NCI-H774 (cell line): Measurements from ENCODE around the gene CRIP2.
A peak's percentile ranks its signal among the peaks of the same experiment; 100 is the strongest.

Experiments used
- DNase-seq: peaks from one replicate; lab custom pipeline; 2025; lab: John Stamatoyannopoulos, UW

Gene CRIP2

DNA sequence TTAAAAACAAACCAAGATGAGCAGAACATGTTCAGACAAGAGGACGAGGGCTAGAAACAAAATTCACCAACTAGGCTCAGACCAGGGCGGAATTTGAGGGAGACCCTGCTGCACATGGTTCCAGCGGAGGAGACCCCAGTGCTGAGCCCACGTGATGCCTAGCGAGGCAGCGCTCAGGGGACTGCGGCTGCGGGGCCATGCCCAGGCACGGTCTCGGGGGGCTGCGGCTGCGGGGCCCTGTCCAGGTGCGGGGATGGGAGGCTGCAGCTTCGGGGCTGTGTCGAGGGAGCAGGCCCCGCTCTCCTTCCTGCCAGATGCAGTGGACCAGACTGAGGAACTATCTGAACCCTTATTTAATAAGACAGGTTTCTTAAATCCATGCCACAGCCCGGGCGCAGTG lies 12.7 kb upstream of the CRIP2 start:
- no peak for DNase-seq

DNA sequence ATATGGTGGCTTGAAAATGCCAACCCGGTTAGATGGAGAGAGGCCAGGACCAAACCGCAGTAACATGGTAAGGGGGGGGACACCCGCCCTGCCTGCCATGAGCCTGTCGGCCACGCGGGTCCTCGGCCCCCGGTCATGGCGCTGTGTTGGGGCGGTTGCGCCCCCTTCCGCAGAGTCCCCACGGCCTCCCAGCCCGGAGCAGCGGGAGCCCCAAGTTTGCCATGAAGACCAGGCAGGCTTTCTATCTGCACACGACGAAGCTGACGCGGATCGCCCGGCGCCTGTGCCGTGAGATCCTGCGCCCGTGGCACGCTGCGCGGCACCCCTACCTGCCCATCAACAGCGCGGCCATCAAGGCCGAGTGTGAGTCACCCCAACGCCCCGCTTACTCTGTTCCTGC lies 10.1 kb upstream of the CRIP2 start:
- no peak for DNase-seq

DNA sequence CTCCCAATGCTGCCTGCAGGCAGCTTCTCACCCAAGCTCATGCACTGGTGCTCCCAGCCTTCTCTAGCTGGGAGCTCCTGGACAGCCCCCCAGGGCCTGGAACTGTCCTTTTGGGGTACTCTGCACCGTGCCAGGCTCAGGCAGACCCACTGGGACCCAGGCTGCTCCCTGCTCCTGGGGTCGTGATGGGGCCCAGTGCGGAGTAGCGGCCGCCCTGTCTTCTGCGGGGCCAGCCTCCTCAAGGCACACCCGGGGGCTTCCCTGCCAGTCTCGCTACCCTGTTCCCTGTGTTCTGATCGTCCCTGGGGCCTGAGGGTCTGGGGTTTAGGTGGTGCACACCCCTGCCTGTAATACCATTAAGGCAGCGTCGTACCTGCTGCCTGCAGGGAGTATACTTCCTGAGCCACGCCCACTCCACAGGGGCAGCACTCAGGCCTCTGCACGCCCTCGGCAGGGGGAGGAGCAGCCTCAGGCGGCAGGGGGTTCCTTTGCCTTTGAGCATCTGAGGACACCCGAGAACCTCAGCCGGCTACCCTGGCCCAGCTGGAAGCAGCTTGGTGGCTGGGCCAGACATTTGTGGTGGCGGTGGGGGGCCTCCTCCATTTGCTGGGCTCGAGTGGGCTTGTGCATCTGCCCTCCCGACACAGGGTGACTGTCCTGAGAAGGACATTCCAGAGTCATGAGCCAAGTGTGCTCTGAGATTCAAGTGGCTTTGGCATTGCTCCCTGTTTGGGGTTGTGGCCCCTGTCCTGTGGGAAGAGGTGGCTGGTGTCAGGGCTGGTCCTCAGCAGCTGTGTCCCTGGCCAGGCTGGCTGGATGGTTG lies 9.2 kb upstream of the CRIP2 start:
- DNase-seq: no peak

DNA sequence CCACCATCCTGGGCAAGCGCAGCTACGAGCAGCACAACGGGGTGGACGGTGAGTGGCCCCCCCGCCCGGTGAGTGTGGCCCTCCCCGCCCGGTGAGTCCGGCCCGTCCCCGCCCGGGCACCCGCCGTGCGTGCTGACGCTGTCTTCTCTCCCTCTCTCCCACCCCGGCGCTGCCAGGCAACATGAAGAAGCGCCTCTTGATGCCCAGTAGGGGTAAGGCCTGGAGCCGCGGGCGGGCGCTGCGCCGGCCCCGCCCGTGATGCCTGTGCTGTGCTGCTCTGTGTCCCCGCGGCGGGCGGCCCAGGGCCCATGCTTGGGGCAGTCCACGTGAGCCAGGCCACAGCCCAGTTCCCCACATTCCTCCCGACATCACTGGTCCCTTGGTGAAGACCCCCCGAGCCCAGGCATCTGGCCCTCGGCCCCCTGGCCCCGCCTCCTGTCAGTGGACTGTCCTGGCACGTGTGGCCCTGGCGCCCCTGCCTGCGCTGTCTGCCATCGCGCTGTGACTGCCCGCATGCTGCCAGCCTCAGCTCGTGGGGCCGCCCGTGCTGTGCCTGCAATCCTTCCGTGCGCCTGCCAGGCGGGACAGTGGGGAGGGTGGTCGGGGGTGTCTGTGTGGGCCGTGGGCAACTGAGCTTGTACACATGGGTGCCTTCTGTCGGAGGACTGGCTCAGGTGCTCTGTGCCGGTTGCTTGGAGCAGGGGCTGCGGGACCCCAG lies 7.9 kb upstream of the CRIP2 start:
- no peak for DNase-seq

DNA sequence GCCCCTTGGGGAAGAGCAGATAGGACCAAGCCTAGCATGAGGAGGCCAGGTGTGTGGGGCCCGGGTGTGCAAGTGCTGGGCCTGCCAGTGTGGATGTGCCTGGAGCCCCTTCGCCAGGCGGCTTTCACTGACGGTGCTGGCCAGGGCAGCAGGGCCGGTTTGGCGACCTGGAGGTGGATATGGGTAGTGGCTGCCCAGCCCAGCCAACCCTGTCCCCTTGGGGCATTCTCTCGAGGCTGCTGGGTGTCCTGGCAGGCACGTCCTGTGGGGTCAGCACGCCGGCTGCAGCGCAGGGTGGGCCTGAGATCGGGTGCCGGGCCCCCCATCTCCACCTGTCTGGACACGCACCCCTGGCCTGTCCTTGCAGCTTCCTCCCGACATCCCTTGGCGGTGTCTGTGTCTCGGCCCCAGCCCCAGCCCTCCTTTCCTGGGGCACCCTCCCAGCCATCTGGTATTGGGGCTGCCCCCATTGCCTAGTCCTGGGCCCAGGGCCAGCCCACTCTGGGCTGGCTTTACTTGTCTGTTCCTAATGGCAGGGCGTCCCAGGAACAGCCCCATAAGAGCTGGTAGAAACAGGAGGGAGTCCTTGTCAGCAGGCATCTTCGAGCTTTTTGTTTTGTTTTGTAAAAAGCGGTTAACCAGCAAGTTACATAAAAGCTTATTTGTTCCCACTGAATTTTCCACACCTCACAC lies 7.2 kb upstream of the CRIP2 start:
- no peak for DNase-seq

DNA sequence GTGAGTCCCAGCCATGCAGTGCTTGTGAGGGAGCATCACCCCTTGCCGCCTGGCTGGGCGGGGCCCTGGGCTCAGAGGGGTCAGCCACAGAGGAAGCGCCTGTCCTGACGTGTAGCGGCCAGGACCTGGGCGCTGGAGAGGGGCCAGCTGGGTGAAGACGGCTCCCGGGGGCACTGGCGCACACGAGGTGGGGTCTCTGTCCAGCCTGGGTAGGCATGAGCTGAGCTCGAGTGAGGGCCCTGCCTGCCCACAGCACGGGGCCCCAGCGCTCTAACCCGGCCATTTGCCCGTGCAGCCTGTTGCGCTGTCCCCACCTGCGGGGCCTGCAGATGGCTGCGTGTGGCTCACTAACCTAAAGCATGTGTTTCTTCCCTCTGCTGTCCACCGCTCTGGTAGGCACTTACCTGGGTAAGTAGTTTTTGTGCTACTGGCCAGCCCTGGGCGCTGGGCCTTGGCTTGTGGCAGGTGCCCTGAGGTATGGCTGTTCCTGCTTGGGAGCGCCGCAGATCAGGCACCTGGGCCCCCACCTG lies 6.6 kb upstream of the CRIP2 start:
- no peak for DNase-seq

DNA sequence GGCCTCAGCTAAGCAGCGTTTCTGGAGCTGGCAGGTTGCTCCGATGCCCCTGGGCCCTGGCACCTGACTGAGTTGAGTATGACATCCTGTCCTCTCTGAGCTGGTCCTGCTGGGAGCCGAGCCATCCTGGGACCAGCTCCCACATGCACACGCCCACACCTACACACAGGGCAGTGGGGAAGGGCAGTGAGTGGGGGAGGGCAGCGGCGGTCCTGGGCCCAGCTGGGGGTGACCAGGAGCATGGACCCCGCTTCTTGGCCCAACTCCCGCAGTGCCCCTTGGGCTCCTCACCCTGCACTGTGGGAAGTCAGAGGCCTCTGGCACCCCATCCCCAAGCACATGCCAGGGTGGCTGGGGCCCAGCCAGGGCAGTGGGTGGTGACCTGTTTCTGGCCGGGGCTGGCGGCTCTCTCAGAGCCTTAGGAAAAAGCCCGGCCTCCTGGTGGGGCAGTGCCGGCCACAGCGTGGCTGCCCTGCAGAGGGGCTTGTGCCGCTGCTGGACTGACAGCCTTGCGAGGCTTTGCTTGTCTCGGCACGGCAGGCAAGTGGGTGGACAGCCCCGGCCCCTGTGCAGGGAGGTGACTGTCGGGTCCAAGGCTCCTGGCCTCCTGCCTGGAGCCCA lies 5.9 kb upstream of the CRIP2 start:
- no peak for DNase-seq

DNA sequence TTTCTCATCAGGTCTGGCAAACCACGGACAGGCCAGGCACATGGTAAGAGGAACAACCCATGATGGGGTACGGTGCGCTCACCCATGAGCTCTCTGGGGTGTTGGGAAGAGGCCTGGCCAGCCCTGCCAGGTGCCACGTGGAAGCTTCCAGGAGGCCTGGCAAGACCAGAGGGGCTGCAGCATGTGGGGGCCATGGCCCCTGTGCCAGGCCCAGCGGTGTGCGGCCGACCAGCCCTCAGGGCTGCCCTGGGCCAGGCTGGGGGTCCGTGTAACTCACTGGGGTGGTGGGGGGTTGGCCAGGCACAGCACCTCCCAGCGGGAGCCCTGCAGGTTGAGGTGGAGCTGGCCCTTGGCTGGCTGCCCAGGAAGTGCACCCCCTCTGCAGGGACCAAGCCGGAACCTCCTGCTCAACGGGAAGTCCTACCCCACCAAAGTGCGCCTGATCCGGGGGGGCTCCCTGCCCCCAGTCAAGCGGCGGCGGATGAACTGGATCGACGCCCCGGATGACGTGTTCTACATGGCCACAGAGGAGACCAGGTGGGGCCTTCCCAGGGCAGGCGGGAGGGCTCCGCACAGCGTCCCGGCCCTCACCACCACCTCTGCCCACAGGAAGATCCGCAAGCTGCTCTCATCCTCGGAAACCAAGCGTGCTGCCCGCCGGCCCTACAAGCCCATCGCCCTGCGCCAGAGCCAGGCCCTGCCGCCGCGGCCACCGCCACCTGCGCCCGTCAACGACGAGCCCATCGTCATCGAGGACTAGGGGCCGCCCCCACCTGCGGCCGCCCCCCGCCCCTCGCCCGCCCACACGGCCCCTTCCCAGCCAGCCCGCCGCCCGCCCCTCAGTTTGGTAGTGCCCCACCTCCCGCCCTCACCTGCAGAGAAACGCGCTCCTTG lies 4.9 kb upstream of the CRIP2 start:
- DNase-seq: no peak

DNA sequence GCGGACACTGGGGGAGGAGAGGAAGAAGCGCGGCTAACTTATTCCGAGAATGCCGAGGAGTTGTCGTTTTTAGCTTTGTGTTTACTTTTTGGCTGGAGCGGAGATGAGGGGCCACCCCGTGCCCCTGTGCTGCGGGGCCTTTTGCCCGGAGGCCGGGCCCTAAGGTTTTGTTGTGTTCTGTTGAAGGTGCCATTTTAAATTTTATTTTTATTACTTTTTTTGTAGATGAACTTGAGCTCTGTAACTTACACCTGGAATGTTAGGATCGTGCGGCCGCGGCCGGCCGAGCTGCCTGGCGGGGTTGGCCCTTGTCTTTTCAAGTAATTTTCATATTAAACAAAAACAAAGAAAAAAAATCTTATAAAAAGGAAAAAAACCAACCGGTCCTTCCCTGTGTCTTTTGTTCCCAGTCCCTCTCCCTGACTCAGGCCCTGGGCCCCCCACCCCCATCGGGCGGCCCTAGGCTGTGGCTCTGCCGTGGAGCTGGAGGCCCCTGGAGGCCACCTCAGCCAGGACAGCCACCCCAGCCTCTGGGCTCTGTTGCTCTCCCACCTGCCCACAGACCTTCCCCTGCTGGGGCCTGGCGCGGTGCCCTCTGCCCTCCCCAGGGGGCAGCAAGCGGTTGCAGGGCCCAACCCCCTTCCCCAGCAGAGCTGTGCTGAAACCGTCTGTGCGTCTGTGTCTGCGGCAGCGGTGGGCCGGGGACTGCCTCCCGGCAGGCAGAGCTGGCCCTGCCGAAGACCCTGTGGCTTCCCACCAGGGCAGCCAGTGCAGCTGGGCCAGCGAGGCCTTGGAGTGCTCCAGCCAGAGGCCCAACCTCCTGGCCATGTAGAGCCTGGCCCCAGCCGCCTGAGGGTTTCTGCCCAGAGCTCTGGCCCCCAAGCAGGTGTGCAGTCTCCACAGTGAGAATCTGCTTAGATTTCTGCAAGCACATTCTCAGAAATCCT lies 4.0 kb upstream of the CRIP2 start:
- DNase-seq: no peak

DNA sequence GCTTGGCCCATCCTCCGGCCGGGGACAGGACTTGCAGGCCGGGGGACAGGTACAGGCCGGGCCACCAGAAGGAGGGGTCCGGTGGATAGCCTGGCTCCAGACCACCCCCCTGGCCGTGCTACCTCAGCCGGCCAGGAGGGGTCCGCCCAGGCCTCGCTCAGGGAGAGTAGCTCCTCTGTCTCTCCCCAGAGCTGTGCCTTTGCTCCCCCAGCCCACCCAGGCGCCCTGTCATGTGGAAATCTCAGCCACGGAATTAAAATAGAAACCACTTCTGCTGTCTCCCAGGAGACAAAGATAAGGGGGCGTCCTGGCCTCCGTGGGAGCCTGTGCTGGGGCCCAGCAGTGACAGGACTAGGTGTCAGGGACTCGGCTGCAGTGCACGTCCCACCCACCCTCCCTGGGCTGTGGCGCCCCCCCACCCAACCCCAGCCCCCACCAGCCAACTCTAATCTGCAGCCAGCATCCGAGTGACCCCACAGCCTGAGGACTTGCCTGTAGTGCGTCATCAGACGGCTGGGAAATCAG lies 3.3 kb upstream of the CRIP2 start:
- DNase-seq: no peak

DNA sequence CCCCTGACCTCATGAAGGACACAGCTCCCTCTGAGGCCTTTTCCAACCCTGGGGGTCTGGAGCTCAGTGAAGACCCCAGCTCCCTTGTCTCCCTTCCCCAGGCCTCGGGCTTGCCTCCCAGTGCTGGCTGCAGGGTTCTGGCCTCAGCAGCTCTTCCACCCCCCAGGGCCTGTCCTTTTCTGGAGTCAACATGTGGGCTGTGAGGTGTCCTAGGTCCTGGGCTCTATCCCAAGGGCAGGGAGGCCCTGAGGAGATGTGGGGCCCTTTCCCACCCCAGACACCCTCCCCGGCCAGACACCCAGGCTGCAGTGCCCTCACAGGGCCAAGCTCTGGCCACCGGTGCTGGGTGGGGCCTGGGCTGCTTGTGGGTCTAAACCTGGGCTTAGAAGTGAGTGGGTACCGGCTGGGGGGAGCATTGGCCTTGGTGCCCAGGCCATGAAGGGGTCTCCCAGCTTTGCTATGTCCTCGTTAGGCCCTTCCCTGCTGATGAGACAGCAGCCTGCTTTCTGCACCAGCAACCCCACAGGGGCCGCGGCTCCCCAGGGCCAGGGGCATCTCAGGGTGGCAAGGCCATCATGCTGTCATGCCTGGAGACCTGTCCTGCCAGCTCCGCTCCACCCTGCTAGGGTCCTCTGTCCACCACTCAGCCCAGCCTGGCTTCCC lies 2.7 kb upstream of the CRIP2 start:
- DNase-seq: no peak

DNA sequence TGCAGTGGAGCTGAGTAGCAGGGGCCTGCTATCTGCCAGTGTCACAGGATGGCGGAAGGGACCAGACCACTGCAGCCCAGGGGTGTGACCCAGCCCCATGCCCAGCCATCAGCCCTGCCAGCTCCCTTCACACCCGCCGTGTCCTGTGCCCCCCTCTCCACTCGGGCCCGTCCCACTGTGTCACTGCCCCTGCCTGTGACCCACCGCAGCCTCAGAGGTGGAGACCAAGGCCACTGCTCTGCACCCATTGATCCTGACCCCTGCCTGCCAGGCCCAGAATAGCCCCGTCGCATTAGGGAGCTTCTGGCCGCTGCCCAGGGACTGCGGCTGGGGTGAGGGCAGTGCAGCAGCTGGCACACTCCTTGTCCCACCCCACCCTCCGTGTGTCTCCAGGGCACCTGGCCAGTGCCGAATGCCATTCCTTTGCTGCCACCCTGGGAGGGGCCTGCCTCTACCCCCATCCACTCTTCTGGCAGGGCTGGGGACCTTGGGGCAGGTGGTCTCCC lies 2.1 kb upstream of the CRIP2 start:
- no peak for DNase-seq

DNA sequence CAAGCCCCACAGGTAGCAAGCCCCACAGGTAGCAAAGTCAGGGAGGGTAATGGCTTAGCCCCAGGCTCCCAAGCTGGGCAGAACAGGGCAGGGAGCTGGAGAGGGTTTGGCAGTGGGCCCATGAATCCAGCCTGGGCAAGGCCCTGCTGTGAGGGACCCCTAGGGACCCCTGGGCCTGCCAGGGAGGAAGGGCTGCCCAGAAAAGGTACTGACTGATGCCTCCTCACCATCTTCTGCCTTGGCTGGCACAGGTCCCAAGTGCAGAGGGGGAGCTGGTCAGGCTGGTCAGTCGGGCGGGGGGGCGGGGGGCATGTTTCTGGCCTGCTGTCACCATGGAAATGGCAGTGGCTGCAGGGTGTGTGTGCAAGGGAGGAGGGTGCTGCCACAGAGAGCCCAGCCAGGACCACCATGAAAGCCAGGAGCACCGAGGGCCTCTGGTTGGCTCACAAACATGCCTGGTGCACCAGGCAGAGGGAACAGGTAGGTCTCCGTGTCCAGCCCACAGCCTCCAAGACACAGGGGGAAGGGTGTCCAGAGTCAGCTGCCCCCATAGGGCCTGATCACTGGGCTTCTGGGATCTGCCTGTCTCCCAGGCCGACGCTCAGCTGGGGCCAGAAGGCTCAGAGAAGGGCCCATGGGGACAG lies 1.5 kb upstream of the CRIP2 start:
- DNase-seq: no peak

DNA sequence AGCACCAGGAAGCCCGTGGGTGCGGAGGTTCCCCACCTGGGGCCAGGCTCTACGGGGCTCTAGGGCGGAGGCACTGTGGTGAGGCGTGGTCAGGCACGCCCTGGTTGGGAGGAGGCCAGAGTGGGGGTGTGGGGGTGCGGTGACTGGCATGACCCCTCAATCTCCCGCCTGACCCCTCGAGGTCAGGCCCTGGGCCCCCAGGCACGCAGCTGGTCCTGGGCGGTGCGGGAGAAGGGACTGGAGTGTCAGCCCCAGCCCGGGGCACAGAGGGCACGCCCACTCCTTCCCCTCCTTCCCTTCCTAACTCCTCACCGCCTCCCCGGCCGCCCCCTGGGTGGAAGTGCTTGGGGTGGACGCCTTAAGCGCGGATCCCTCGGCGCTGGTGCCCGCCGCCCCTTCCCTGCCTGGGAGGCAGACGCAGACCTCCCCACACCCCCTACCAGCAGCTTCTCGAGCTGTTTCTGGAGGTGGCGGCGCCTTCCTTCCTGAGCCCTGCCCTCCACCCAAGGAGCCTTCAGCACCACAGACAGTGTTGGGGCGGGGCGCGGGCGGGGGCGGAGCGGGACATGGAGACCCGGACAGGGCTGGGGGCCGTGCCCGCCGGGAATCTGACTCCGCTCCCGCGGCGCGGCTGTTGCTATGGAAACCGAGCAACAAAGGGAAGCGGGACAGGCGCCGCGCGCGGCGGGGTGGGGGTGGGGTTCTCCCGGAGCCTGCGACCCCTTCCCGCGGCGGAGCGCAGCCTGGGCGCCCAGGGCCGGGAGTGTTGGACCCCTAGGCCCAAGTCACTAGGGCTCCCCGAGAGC lies 741 bp upstream of the CRIP2 start:
- peak; percentile 79 for DNase-seq

DNA sequence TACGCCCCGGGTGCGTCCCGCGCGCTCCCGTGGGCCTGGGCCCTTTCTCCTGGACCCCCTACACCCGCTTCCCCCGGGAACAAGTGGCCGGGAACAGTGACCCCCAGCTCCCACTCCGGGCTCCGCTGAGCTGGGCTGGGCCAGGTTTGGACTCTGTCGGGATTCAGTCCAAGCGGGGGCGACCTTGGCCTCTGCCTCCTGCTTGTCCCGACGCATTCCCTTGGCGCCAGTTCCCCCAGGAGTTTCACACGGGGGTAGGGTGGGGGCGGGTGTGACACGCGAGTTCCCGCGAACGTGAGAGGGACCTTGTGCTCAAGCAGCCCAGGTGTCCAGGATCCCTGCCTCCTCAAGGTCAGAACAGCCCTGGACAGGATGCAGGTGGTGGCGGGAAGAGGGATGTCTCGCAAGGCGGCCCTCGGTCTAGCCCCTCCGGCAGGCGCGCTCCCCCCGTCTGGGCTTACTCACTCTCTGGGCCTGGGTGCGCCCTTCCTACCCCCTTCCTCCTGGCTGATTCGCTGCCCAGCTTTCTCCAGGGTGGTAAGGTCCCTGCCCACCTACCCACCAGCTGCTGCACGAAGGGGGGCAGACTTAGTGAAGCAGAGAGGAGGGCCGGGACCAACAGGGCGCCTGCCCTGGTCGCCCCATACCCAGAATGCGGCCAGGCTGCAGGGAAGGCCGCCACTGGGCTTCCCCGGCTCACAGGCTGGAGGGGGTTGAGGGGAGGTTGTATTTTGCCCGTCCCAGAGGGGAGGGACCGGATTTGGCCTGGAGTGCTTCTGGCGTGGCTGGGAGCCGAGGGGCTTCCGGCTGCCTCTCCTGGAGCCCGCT lies 862 bp downstream of the CRIP2 start:
- peak; percentile 43 for DNase-seq

DNA sequence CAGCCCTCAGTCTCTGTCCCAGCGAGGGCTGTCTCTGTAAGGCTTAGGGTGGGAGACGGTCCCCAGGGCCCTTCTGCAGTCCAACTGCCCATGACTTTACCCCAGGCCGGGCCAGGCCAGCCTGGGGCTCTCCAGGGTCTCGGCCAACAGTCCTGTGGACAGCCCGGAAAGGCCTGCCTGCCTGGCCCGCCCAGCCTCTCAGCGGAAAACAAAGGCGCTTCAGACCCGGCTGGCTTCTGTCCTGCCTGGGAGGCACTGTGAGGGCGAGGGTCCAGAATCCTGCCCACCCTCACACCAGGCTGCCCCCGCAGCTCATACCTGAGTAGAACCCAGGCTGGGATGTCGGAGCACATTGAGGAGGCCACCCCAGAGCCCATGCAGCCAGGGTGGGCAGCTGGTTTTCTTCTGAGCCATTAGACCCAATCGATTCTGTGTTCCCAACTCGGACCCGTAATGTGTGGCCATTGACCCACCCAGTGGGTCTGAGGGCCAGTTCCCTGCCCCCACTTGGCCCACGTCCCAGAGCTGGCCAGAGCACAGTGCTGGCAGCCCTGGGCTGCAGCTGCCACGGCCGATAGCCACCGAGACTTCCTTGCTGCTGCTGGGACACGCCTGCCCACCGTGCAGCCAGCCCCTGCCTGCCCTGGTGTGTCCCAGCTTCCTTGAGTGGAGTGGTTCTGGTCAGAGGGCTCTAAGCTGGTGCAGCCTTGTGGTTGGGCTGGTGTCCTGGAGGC lies 1.6 kb downstream of the CRIP2 start:
- DNase-seq: peak; percentile 65
